HFFc6 (cell line): ENCODE results near the gene RGSL1. TPM values are rescaled to one million over a fixed set of nuclear protein-coding genes. Genes with fewer than 3 reads are reported as not detected.

Experiments used
- DNase-seq: peaks from one replicate; pipeline ENCODE4 v3.0.0-alpha.2; 2018
- H3K27ac Mint-ChIP-seq: 2 replicates; pipeline ENCODE4 v1.8.0; 2020; ENCODE audit warnings: mild to moderate bottlenecking, mixed read lengths
- H3K27me3 Mint-ChIP-seq: 2 replicates; pipeline ENCODE4 v1.8.0; 2021; ENCODE audit warnings: mild to moderate bottlenecking, moderate library complexity, mixed read lengths; ENCODE audit not compliant: insufficient read depth
- H3K36me3 Mint-ChIP-seq: 2 replicates; pipeline ENCODE4 v1.8.0; 2021; ENCODE audit warnings: low read depth, mixed read lengths
- H3K4me1 Mint-ChIP-seq: 2 replicates; pipeline ENCODE4 v1.8.0; 2020; ENCODE audit warnings: low read depth, mixed read lengths
- H3K4me3 Mint-ChIP-seq: 2 replicates; pipeline ENCODE4 v1.8.0; 2020; ENCODE audit warnings: mild to moderate bottlenecking, moderate library complexity, mixed read lengths
- H3K9me3 Mint-ChIP-seq: 2 replicates; pipeline ENCODE4 v1.8.0; 2020; ENCODE audit warnings: mild to moderate bottlenecking, mixed read lengths
- CTCF ChIP-seq: fragments of 200-600 bp; sonication (generic); IDR thresholded peaks from 2 replicates; pipeline ENCODE4 v1.5.0; 2021; ENCODE audit warnings: antibody characterized with exemption, mild to moderate bottlenecking
- total RNA-seq, 6 experiments: library from RNA; stranded (reverse); fragmentation: NEBNext Ultra II Directional; extraction: Animal tissue kit (Norgen Biotek cat#: 25700); gene quantifications; 2 replicates in 1 of 6; 3 replicates in 5 of 6; pipeline ENCODE4 v1.2.3, GENCODE V29; 2021

RGSL1 gene
- total RNA-seq, 6 experiments from 2014 or later: not detected

- H3K4me1 Mint-ChIP-seq: no peaks in the 10 kb centered on the region
- H3K36me3 Mint-ChIP-seq: no peaks in the 10 kb centered on the region
- no peak overlapping the region for H3K27ac Mint-ChIP-seq
- H3K9me3 Mint-ChIP-seq: no peaks in the 10 kb centered on the region
- H3K4me3 Mint-ChIP-seq: no peak overlapping the region
- TF ChIP-seq CTCF: no peak
- H3K27me3 Mint-ChIP-seq: peaks cover 8% of the 10 kb centered on the region; the same call in 1 of the 2 replicates
- DNase-seq: no peak
These were observed 10.6 kb downstream of the RGSL1 start for GRCh38 chr1:182460550-182460951.

DNA sequence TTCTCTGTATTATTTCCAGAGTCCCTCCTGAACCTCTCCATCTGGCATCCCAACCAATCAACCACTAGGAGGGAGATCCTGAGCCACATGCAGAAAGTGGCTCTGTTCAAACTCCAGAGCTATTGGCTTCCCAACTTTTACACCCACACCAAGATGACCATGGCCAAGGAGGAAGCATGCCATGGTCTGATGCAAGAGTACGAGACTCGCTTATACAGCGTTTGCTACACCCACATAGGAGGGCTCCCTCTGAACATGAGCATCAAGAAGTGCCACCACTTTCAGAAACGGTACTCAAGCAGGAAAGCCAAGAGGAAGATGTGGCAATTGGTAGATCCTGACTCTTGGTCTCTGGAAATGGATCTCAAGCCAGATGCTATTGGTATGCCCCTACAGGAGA, 23.6 kb downstream of the RGSL1 start:
- no peak for TF ChIP-seq CTCF
- Mint-ChIP-seq H3K4me3 (no peak overlapping the region), H3K27ac (no peak overlapping the region), H3K27me3 (no peaks in the 10 kb centered on the region; the same call in 1 of the 2 replicates), H3K36me3 (no peaks in the 10 kb centered on the region), H3K9me3 (peaks cover 7% of the 10 kb centered on the region; the same call in 1 of the 2 replicates), H3K4me1 (no peaks in the 10 kb centered on the region)
- no peak for DNase-seq

DNA sequence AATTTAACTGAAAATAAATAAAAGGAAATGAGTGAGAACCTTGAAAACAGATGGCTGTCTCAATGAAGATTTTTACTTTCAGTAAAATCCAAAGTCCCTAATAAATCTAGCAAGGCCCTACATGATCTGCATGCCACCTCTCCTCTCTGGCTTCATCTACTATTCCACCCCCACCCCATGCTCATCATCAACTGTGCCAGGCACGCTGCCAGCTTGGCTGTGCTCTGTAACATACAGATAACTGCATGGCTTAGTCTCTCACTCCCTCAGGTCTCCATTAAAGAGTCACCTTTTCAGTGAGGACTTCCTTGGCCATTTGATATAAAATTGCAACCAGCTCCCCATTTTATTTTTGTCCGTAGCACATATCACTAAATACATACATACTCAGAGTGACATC, 26.7 kb downstream of the RGSL1 start:
- Mint-ChIP-seq H3K4me3 (no peak overlapping the region), H3K4me1 (no peaks in the 10 kb centered on the region), H3K27me3 (no peaks in the 10 kb centered on the region; the same call in 1 of the 2 replicates), H3K36me3 (no peaks in the 10 kb centered on the region), H3K9me3 (peaks cover 8% of the 10 kb centered on the region; the same call in 1 of the 2 replicates), H3K27ac (no peak overlapping the region)
- TF ChIP-seq CTCF: no peak
- no peak for DNase-seq

GRCh38 chr1:182478238-182478637, 28.3 kb downstream of the RGSL1 start:
- Mint-ChIP-seq H3K36me3 (no peaks in the 10 kb centered on the region), H3K27me3 (no peaks in the 10 kb centered on the region; the same call in 1 of the 2 replicates), H3K9me3 (peaks cover 8% of the 10 kb centered on the region; the same call in 1 of the 2 replicates), H3K4me1 (no peaks in the 10 kb centered on the region), H3K4me3 (no peak overlapping the region), H3K27ac (no peak overlapping the region)
- no peak for DNase-seq
- TF ChIP-seq CTCF: no peak

GRCh38 chr1:182484067-182484466, 34.1 kb downstream of the RGSL1 start:
- Mint-ChIP-seq H3K9me3 (no peaks in the 10 kb centered on the region), H3K27ac (no peak overlapping the region), H3K4me3 (no peak overlapping the region), H3K27me3 (no peaks in the 10 kb centered on the region; the same call in 1 of the 2 replicates), H3K4me1 (no peaks in the 10 kb centered on the region), H3K36me3 (no peaks in the 10 kb centered on the region)
- DNase-seq: no peak
- no peak for TF ChIP-seq CTCF
